Measurements from ENCODE around the gene RAMP3.
"Not testable (repeated sequence)": the region's sequence is repeated elsewhere in the genome, so short reads cannot be mapped to it uniquely, and the experiment has no call there.

RAMP3 gene

GRCh38 chr7:45193828-45194227 lies 36.2 kb downstream of the RAMP3 start:
- no peak for DNase-seq (ENCODE audit: low read depth)

GRCh38 chr7:45196374-45196773 lies 38.8 kb downstream of the RAMP3 start:
- no peak for DNase-seq (ENCODE audit: low read depth)

- DNase-seq (ENCODE audit: low read depth) = no peak
Observed at GRCh38 chr7:45197461-45197860, 39.9 kb downstream of the RAMP3 start.

GRCh38 chr7:45198986-45199385 lies 41.4 kb downstream of the RAMP3 start:
- no peak for DNase-seq (ENCODE audit: low read depth)

GRCh38 chr7:45199506-45199905 lies 41.9 kb downstream of the RAMP3 start:
- no peak for DNase-seq (ENCODE audit: low read depth)

- no peak for DNase-seq (ENCODE audit: low read depth)
Observed at GRCh38 chr7:45202625-45203024, 45.0 kb downstream of the RAMP3 start.

- no peak for DNase-seq (ENCODE audit: low read depth)
Observed at GRCh38 chr7:45203036-45203435, 45.4 kb downstream of the RAMP3 start.

GRCh38 chr7:45203459-45203858 lies 45.9 kb downstream of the RAMP3 start:
- no peak for DNase-seq (ENCODE audit: low read depth)

- peak; percentile 33 for DNase-seq (ENCODE audit: low read depth)
Observed at GRCh38 chr7:45203936-45204445, 46.4 kb downstream of the RAMP3 start.

- DNase-seq (ENCODE audit: low read depth) = not testable (repeated sequence)
Observed at GRCh38 chr7:45206266-45206665, 48.7 kb downstream of the RAMP3 start.

GRCh38 chr7:45209909-45210308 lies 52.3 kb downstream of the RAMP3 start:
- DNase-seq (ENCODE audit: low read depth) = not testable (repeated sequence)

- DNase-seq (ENCODE audit: low read depth) = no peak
Observed at GRCh38 chr7:45211066-45211465, 53.5 kb downstream of the RAMP3 start.

GRCh38 chr7:45211958-45212357 lies 54.4 kb downstream of the RAMP3 start:
- no peak for DNase-seq (ENCODE audit: low read depth)

- no peak for DNase-seq (ENCODE audit: low read depth)
Observed at GRCh38 chr7:45212606-45213005, 55.0 kb downstream of the RAMP3 start.

GRCh38 chr7:45215601-45216062 lies 58.0 kb downstream of the RAMP3 start:
- DNase-seq (ENCODE audit: low read depth) = no peak

- no peak for DNase-seq (ENCODE audit: low read depth)
Observed at GRCh38 chr7:45216181-45216580, 58.6 kb downstream of the RAMP3 start.

- no peak for DNase-seq (ENCODE audit: low read depth)
Observed at GRCh38 chr7:45216622-45217165, 59.1 kb downstream of the RAMP3 start.

GRCh38 chr7:45217358-45217757 lies 59.8 kb downstream of the RAMP3 start:
- DNase-seq (ENCODE audit: low read depth) = no peak

GRCh38 chr7:45219130-45219529 lies 61.5 kb downstream of the RAMP3 start:
- DNase-seq (ENCODE audit: low read depth) = no peak

GRCh38 chr7:45219801-45220435 lies 62.3 kb downstream of the RAMP3 start:
- DNase-seq (ENCODE audit: low read depth) = no peak

- no peak for DNase-seq (ENCODE audit: low read depth)
Observed at GRCh38 chr7:45220846-45221618, 63.4 kb downstream of the RAMP3 start.

- DNase-seq (ENCODE audit: low read depth) = no peak
Observed at GRCh38 chr7:45221896-45222604, 64.5 kb downstream of the RAMP3 start.

All from GM04504 (cell line).